ENCODE results near the gene ZNF804A.

GRCh38 chr2:184602734-184603133 is 4.4 kb downstream of the ZNF804A start:
- no peak for TF ChIP-seq CTCF (IDR thresholded peaks at IDR 0.05)
- TF ChIP-seq POLR2A (IDR thresholded peaks at IDR 0.05) = no peak
- TF ChIP-seq EP300 (IDR thresholded peaks at IDR 0.05) = no peak
